Neuronal stem cell (in vitro differentiated cells): ENCODE data around the gene GALNT14.

ENCODE experiments used
- DNase-seq: peaks from one replicate; pipeline ENCODE4 v3.0.0-alpha.2; 2013; ENCODE audit warnings: low spot score
- H2AFZ ChIP-seq: one replicate; pipeline ENCODE4 v1.6.1; 2013; ENCODE audit warnings: mild to moderate bottlenecking, low read length, inconsistent platforms
- H2AK5ac ChIP-seq: 2 replicates; pipeline ENCODE4 v1.6.1; 2013; ENCODE audit warnings: low read depth, mild to moderate bottlenecking, inconsistent platforms, low read length, moderate library complexity, mixed read lengths
- H2BK120ac ChIP-seq: 2 replicates; pipeline ENCODE4 v1.6.1; 2013; ENCODE audit warnings: low read depth, mild to moderate bottlenecking, inconsistent platforms, low read length, moderate library complexity, mixed read lengths
- H2BK12ac ChIP-seq: one replicate; pipeline ENCODE4 v1.6.1; 2013; ENCODE audit warnings: low read length, inconsistent platforms
- H2BK15ac ChIP-seq: 2 replicates; pipeline ENCODE4 v1.6.1; 2013; ENCODE audit warnings: mild to moderate bottlenecking, low read length, inconsistent platforms, mixed read lengths
- H2BK5ac ChIP-seq: one replicate; pipeline ENCODE4 v1.6.1; 2013; ENCODE audit warnings: inconsistent platforms, mild to moderate bottlenecking, low read length, moderate library complexity
- H3K14ac ChIP-seq: one replicate; pipeline ENCODE4 v1.6.1; 2013; ENCODE audit warnings: low read length, inconsistent platforms
- H3K18ac ChIP-seq: 2 replicates; pipeline ENCODE4 v1.6.1; 2013; ENCODE audit warnings: low read length, inconsistent platforms
- H3K23ac ChIP-seq: 2 replicates; pipeline ENCODE4 v1.6.1; 2013; ENCODE audit warnings: low read depth, mild to moderate bottlenecking, mixed read lengths, low read length, inconsistent platforms; ENCODE audit not compliant: poor library complexity
- H3K27ac ChIP-seq: replicated peaks from 3 replicates; pipeline ENCODE4 v1.5.1; 2013; ENCODE audit warnings: low read length, inconsistent platforms
- H3K27me3 ChIP-seq, 3 experiments: 2 replicates each; pipeline ENCODE4 v1.6.1; 2013; ENCODE audit warnings: low read length in 3 of 3, mild to moderate bottlenecking in 2 of 3, inconsistent platforms in 1 of 3, low read depth in 1 of 3, mixed read lengths in 1 of 3, moderate library complexity in 1 of 3; ENCODE audit not compliant: control insufficient read depth in 3 of 3, insufficient read depth in 3 of 3
- H3K36me3 ChIP-seq, 2 donors: replicated peaks in 1 of 2; 2 replicates each; pipeline ENCODE4 v1.6.1; 2013; ENCODE audit warnings: low read length in 2 of 2; ENCODE audit not compliant: control insufficient read depth in 2 of 2, insufficient read depth in 2 of 2
- H3K4ac ChIP-seq: 2 replicates; pipeline ENCODE4 v1.6.1; 2013; ENCODE audit warnings: inconsistent platforms, mild to moderate bottlenecking, low read length, moderate library complexity
- H3K4me1 ChIP-seq, 2 donors: 1 replicate in 1 of 2; 2 replicates in 1 of 2; pipeline ENCODE4 v1.6.1; 2013; ENCODE audit warnings: low read length in 2 of 2, low read depth in 1 of 2; ENCODE audit not compliant: control insufficient read depth in 2 of 2, insufficient read depth in 1 of 2
- H3K4me2 ChIP-seq: one replicate; pipeline ENCODE4 v1.6.1; 2013; ENCODE audit warnings: mild to moderate bottlenecking, low read length, inconsistent platforms; ENCODE audit not compliant: insufficient read depth, poor library complexity, severe bottlenecking
- H3K4me3 ChIP-seq, 2 donors: 2 replicates each; pipeline ENCODE4 v1.5.1; 2013; ENCODE audit warnings: low read length in 2 of 2, mild to moderate bottlenecking in 2 of 2, inconsistent platforms in 1 of 2, moderate library complexity in 1 of 2
- H3K79me1 ChIP-seq: one replicate; pipeline ENCODE4 v1.6.1; 2013; ENCODE audit warnings: low read depth, mild to moderate bottlenecking, inconsistent platforms, low read length, moderate library complexity
- H3K9ac ChIP-seq: one replicate; pipeline ENCODE4 v1.6.1; 2013; ENCODE audit warnings: mild to moderate bottlenecking, low read depth, low read length, inconsistent platforms; ENCODE audit not compliant: poor library complexity
- H3K9me3 ChIP-seq, 2 donors: replicated peaks in 1 of 2; 2 replicates each; pipeline versions ENCODE3 to v1.6.1; 2013; ENCODE audit warnings: low read length in 2 of 2, mild to moderate bottlenecking in 2 of 2, inconsistent platforms in 1 of 2, low read depth in 1 of 2, mixed read lengths in 1 of 2, moderate library complexity in 1 of 2; ENCODE audit not compliant: control insufficient read depth in 2 of 2, insufficient read depth in 1 of 2
- H4K8ac ChIP-seq: one replicate; pipeline ENCODE4 v1.6.1; 2013; ENCODE audit warnings: low read depth, mild to moderate bottlenecking, inconsistent platforms, low read length, moderate library complexity
- H4K91ac ChIP-seq: one replicate; pipeline ENCODE4 v1.6.1; 2013; ENCODE audit warnings: low read length, low read depth, mild to moderate bottlenecking, inconsistent platforms; ENCODE audit not compliant: poor library complexity
- WGBS, 2 donors: extraction: QIAGEN DNeasy Blood & Tissue Kit; methylation state at CpG; one replicate each; pipeline ENCODE4 v1.1.7; 2013; ENCODE audit warnings: missing lambda C conversion rate in 2 of 2, mixed read lengths in 1 of 2; ENCODE audit not compliant: insufficient read length in 2 of 2, insufficient replicate concordance in 1 of 2; ENCODE audit errors: extremely low coverage in 2 of 2; 5-methylcytosine and 5-hydroxymethylcytosine counted together

Gene GALNT14

GRCh38 chr2:30974554-30974953 lies 163.7 kb downstream of the GALNT14 start:
- Histone ChIP-seq H2BK120ac (no peak overlapping the region), H4K8ac (no peak overlapping the region), H3K18ac (no peak overlapping the region), H2AFZ (no peak overlapping the region), H3K4ac (no peak overlapping the region), H3K23ac (no peak overlapping the region), H3K9me3 (no peaks in the 10 kb centered on the region), H3K9ac (no peak overlapping the region), H2BK12ac (no peak overlapping the region), H3K4me3 (no peak overlapping the region), H3K27me3 (no peaks in the 10 kb centered on the region), H2AK5ac (no peak overlapping the region), H4K91ac (no peak overlapping the region), H3K14ac (no peak overlapping the region), H3K79me1 (no peaks in the 10 kb centered on the region), H3K4me2 (no peak overlapping the region), H2BK5ac (no peak overlapping the region), H3K27ac (no peak overlapping the region), H2BK15ac (no peak overlapping the region), H3K4me1 (no peaks in the 10 kb centered on the region), H3K36me3 (no peaks in the 10 kb centered on the region)
- DNase-seq, result no peak
- no CpG with 5 or more reads among the region's 5 CpGs for WGBS, 2 donors

- H2BK120ac ChIP-seq, result no peak overlapping the region
- H3K4me1 ChIP-seq, result no peaks in the 10 kb centered on the region
- H2AFZ ChIP-seq, result no peak overlapping the region
- no peak overlapping the region for H3K18ac ChIP-seq
- H3K27me3 ChIP-seq, result no peaks in the 10 kb centered on the region
- no peak overlapping the region for H2BK5ac ChIP-seq
- no peak overlapping the region for H2BK15ac ChIP-seq
- no peak overlapping the region for H3K9ac ChIP-seq
- no peak overlapping the region for H4K8ac ChIP-seq
- H3K4me3 ChIP-seq, result no peak overlapping the region
- WGBS, 2 donors, result no CpG with 5 or more reads among the region's 1 CpG
- no peak overlapping the region for H4K91ac ChIP-seq
- no peak overlapping the region for H2BK12ac ChIP-seq
- H3K4ac ChIP-seq, result no peak overlapping the region
- no peak overlapping the region for H3K14ac ChIP-seq
- no peak overlapping the region for H3K4me2 ChIP-seq
- H2AK5ac ChIP-seq, result no peak overlapping the region
- no peaks in the 10 kb centered on the region for H3K36me3 ChIP-seq
- no peaks in the 10 kb centered on the region for H3K9me3 ChIP-seq
- no peak overlapping the region for H3K27ac ChIP-seq
- H3K79me1 ChIP-seq, result no peaks in the 10 kb centered on the region
- no peak overlapping the region for H3K23ac ChIP-seq
- no peak for DNase-seq
Observed at GRCh38 chr2:30974092-30974491, 164.1 kb downstream of the GALNT14 start.

GRCh38 chr2:30971231-30972025 lies 166.8 kb downstream of the GALNT14 start:
- no peak for DNase-seq
- Histone ChIP-seq H2BK12ac (no peak overlapping the region), H4K8ac (no peak overlapping the region), H2BK120ac (no peak overlapping the region), H2BK5ac (no peak overlapping the region), H3K36me3 (no peaks in the 10 kb centered on the region), H3K18ac (no peak overlapping the region), H3K9me3 (no peaks in the 10 kb centered on the region), H3K4ac (no peak overlapping the region), H3K4me3 (no peak overlapping the region), H3K27ac (no peak overlapping the region), H3K14ac (no peak overlapping the region), H3K79me1 (no peaks in the 10 kb centered on the region), H3K4me2 (no peak overlapping the region), H4K91ac (no peak overlapping the region), H2BK15ac (no peak overlapping the region), H3K9ac (no peak overlapping the region), H2AK5ac (no peak overlapping the region), H3K27me3 (peaks cover 0 to 5% (median 0%) of the 10 kb centered on the region in 3 experiments), H3K4me1 (no peaks in the 10 kb centered on the region), H2AFZ (no peak overlapping the region), H3K23ac (no peak overlapping the region)
- no CpG with 5 or more reads among the region's 19 CpGs for WGBS, 2 donors

- no peak overlapping the region for H3K4ac ChIP-seq
- no peak for DNase-seq
- no peak overlapping the region for H3K4me3 ChIP-seq
- H4K8ac ChIP-seq, result no peak overlapping the region
- H2BK5ac ChIP-seq, result no peak overlapping the region
- H2BK120ac ChIP-seq, result no peak overlapping the region
- H3K27me3 ChIP-seq, result peaks cover 0 to 14% (median 0%) of the 10 kb centered on the region in 3 experiments
- H3K4me2 ChIP-seq, result no peak overlapping the region
- no peaks in the 10 kb centered on the region for H3K4me1 ChIP-seq
- H2BK15ac ChIP-seq, result no peak overlapping the region
- H3K23ac ChIP-seq, result no peak overlapping the region
- no peaks in the 10 kb centered on the region for H3K9me3 ChIP-seq
- no CpG with 5 or more reads among the region's 4 CpGs for WGBS, 2 donors
- H3K27ac ChIP-seq, result no peak overlapping the region
- H3K14ac ChIP-seq, result no peak overlapping the region
- H3K9ac ChIP-seq, result no peak overlapping the region
- H4K91ac ChIP-seq, result no peak overlapping the region
- H3K18ac ChIP-seq, result peak overlapping the region; percentile 36
- no peak overlapping the region for H2AFZ ChIP-seq
- no peaks in the 10 kb centered on the region for H3K79me1 ChIP-seq
- H3K36me3 ChIP-seq, result no peaks in the 10 kb centered on the region
- H2AK5ac ChIP-seq, result no peak overlapping the region
- H2BK12ac ChIP-seq, result no peak overlapping the region
Observed at GRCh38 chr2:30968660-30969397, 169.4 kb downstream of the GALNT14 start.
